PC-3 (cell line): ENCODE measurements around the gene DNAJB4. TPM values are rescaled to one million over a fixed set of nuclear protein-coding genes. Genes with fewer than 3 reads are reported as not detected.

Source experiments
- ATAC-seq: fragments of 200-7000 bp; cut with Tn5 transposase; 2 replicates; pipeline ENCODE4 v1.9.1; 2020; ENCODE audit warnings: mild to moderate bottlenecking, moderate library complexity
- BruUV-seq: library from RNA; stranded (reverse); fragments of 400-500 nt; replicated peaks from 2 replicates; lab custom pipeline; 2021; lab: Mats Ljungman, UMichigan
- CTCF ChIA-PET: fragments of 300-600 bp; sonication (Branson Sonifier 250); formaldehyde crosslinking; loops from one replicate; lab custom pipeline; 2022; ENCODE audit warnings: antibody characterized with exemption; lab: Charles Lee
- POLR2A ChIA-PET: fragments of 300-600 bp; sonication (Branson Sonifier 250); formaldehyde crosslinking; loops from one replicate; lab custom pipeline; 2022; ENCODE audit warnings: antibody characterized with exemption; ENCODE audit not compliant: unreplicated experiment; lab: Charles Lee
- DNase-seq: peaks from one replicate; pipeline ENCODE4 v3.0.0-alpha.2; 2015
- H2AFZ ChIP-seq: fragments of 300-600 bp; sonication (generic); 2 replicates; pipeline ENCODE4 v1.6.0; 2016; ENCODE audit warnings: antibody characterized with exemption, low read length
- H3F3A ChIP-seq: fragments of 300-600 bp; sonication (generic); one replicate; pipeline ENCODE4 v1.6.0; 2017; ENCODE audit warnings: antibody characterized with exemption, low read length, control low read depth, mild to moderate bottlenecking; ENCODE audit not compliant: unreplicated experiment
- H3K27ac ChIP-seq: fragments of 300-600 bp; sonication (generic); 2 replicates; pipeline ENCODE4 v1.5.1; 2016; ENCODE audit warnings: mild to moderate bottlenecking, low read length
- H3K27me3 ChIP-seq: fragments of 300-600 bp; sonication (generic); 2 replicates; pipeline ENCODE4 v1.6.1; 2016; ENCODE audit warnings: low read length, mixed read lengths
- H3K36me3 ChIP-seq: fragments of 300-600 bp; sonication (generic); 2 replicates; pipeline ENCODE4 v1.6.1; 2016; ENCODE audit warnings: low read depth, mixed run types, low read length, mixed read lengths
- H3K4me1 ChIP-seq: fragments of 300-600 bp; sonication (generic); 2 replicates; pipeline ENCODE4 v1.5.1; 2016; ENCODE audit warnings: low read length; ENCODE audit not compliant: insufficient read depth
- H3K4me2 ChIP-seq: fragments of 300-600 bp; sonication (generic); 2 replicates; pipeline ENCODE4 v1.6.0; 2016; ENCODE audit warnings: low read length
- H3K4me3 ChIP-seq: fragments of 300-600 bp; sonication (generic); 2 replicates; pipeline ENCODE4 v1.5.1; 2016; ENCODE audit warnings: mild to moderate bottlenecking, low read length, mixed read lengths
- H3K79me2 ChIP-seq: fragments of 300-600 bp; sonication (generic); 2 replicates; pipeline ENCODE4 v1.6.1; 2017; ENCODE audit warnings: low read length, mixed read lengths
- H3K9ac ChIP-seq: fragments of 300-600 bp; sonication (generic); 2 replicates; pipeline ENCODE4 v1.6.0; 2016; ENCODE audit warnings: mild to moderate bottlenecking, low read length
- H3K9me2 ChIP-seq: fragments of 300-600 bp; sonication (generic); replicated peaks from 2 replicates; pipeline ENCODE4 v1.6.1; 2016; ENCODE audit warnings: mixed run types, low read length, mixed read lengths
- H3K9me3 ChIP-seq: fragments of 300-600 bp; sonication (generic); 2 replicates; pipeline ENCODE4 v1.6.1; 2016; ENCODE audit warnings: low read length, mixed read lengths
- H4K20me1 ChIP-seq: fragments of 300-600 bp; sonication (generic); 2 replicates; pipeline ENCODE4 v1.6.1; 2016; ENCODE audit warnings: low read length, mixed read lengths
- EZH2 ChIP-seq: fragments of 300-600 bp; sonication (generic); IDR thresholded peaks from one replicate; pipeline ENCODE4 v1.6.1; 2017; ENCODE audit warnings: antibody characterized with exemption, mild to moderate bottlenecking, low read length; ENCODE audit not compliant: unreplicated experiment
- EZH2phosphoT487 ChIP-seq: fragments of 300-600 bp; sonication (generic); IDR thresholded peaks from 2 replicates; pipeline ENCODE4 v1.6.1; 2018; ENCODE audit warnings: mild to moderate bottlenecking, antibody characterized with exemption, low read length, borderline replicate concordance
- intact Hi-C: fragments of 100-400 bp; cut with micrococcal nuclease; formaldehyde crosslinking; loops from 2 replicates; pipeline ENCODE4 v1.9.0; 2023
- total RNA-seq: library from RNA; depleted of rRNA; stranded (reverse); fragments of >200 nt; gene quantifications from 2 replicates; pipeline ENCODE4 v1.2.3, GENCODE V29; 2014
- TF ChIP-seq, protein P1 (sequence below): fragments of 300-600 bp; sonication (generic); conservative IDR thresholded peaks from 2 replicates; pipeline ENCODE4 v1.5.1; 2017; ENCODE audit warnings: antibody characterized with exemption, low read depth, mild to moderate bottlenecking, low read length

DNAJB4 gene
- total RNA-seq, 1 experiment from 2014 or later = 4.5 TPM

DNA sequence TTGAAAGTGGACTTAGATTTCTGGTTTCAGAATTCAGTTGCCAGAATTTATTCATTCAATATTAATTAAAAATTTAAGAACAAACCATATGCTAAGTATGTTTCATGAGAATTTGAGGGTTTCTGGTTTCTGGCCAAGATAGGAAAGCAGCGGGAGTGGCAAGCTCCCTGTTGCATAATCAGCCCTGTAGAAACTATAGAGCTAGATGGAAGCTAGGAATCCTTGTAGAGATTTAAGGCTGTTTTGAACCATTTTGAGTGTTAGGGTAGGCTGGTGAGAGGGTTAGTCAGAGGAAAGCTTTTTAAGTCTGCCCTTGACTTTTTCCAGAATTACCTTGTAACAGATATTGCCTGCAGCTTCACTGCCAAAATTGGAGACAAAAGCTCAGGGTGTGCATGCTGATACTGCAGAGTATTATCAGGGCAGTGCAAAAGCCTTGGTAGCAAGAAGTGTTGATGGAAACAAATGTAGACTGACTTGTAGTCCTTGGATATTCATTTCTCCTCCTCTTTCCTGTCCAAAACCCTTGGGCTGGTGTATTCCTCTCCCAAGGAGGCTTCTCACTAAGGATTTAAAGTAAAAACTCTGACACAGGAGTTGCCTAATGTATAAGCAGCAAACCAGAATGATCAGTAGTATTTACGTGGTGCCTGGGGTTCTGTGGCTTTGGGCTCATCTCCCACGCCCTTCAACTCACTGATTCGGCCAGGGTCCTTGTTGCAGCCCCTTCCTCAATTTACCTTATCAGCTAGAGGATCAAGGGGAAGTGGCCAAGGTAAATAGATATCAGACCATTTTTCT is 28.5 kb downstream of the DNAJB4 start:
- H3K4me3 ChIP-seq = no peak overlapping the region
- ChIA-PET POLR2A (interaction anchor here (0.6 kb wide), 2 partner anchors 51 to 81 kb away, joined by 4 to 5 read pairs; no protein-coding TSS in a partner anchor), CTCF (interaction anchor here (0.6 kb wide), 2 partner anchors 81 to 233 kb away, joined by 3 to 4 read pairs; no protein-coding TSS in a partner anchor)
- no TSS peak for BruUV-seq
- H3K4me2 ChIP-seq = no peak overlapping the region
- no peak overlapping the region for H2AFZ ChIP-seq
- TF ChIP-seq, protein P1, sequence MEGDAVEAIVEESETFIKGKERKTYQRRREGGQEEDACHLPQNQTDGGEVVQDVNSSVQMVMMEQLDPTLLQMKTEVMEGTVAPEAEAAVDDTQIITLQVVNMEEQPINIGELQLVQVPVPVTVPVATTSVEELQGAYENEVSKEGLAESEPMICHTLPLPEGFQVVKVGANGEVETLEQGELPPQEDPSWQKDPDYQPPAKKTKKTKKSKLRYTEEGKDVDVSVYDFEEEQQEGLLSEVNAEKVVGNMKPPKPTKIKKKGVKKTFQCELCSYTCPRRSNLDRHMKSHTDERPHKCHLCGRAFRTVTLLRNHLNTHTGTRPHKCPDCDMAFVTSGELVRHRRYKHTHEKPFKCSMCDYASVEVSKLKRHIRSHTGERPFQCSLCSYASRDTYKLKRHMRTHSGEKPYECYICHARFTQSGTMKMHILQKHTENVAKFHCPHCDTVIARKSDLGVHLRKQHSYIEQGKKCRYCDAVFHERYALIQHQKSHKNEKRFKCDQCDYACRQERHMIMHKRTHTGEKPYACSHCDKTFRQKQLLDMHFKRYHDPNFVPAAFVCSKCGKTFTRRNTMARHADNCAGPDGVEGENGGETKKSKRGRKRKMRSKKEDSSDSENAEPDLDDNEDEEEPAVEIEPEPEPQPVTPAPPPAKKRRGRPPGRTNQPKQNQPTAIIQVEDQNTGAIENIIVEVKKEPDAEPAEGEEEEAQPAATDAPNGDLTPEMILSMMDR = no peak
- TF ChIP-seq EZH2 (no peak), EZH2phosphoT487 (no peak)
- H4K20me1 ChIP-seq = no peaks in the 10 kb centered on the region
- no peaks in the 10 kb centered on the region for H3K9me2 ChIP-seq
- H3K36me3 ChIP-seq = no peaks in the 10 kb centered on the region
- no peaks in the 10 kb centered on the region for H3K27me3 ChIP-seq
- H3K9me3 ChIP-seq = no peaks in the 10 kb centered on the region
- no peak overlapping the region for H3K9ac ChIP-seq
- no peak for DNase-seq
- no peak for ATAC-seq
- H3K27ac ChIP-seq = no peak overlapping the region
- no peaks in the 10 kb centered on the region for H3K79me2 ChIP-seq
- peaks cover 4% of the 10 kb centered on the region for H3K4me1 ChIP-seq
- H3F3A ChIP-seq = no peaks in the 10 kb centered on the region
- intact Hi-C loops = no loop called here

DNA sequence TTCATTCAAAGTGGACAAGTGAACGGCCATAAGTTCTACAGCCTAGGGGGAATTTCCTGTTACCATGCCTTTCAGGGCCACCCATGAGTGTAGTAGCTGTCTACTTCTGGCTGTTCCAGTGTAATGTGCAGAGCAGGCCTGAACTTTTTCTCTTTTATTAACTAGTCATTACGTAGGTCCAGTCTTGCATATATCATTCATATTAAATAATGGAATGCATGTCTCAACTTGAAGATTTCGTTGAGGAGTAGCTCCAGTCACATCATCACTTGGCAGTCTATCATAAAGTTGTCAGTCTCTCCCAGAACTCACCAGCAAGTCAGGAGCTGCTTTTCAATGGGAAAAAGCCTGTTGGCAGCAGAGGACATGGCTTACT is 29.0 kb downstream of the DNAJB4 start:
- POLR2A ChIA-PET = interaction anchor here (0.6 kb wide), 1 partner anchor 51 kb away, joined by 4 read pairs; no protein-coding TSS in a partner anchor
- Histone ChIP-seq H3F3A (no peaks in the 10 kb centered on the region), H3K4me3 (no peak overlapping the region), H3K4me2 (no peak overlapping the region), H3K27ac (no peak overlapping the region), H3K9me3 (no peaks in the 10 kb centered on the region), H3K27me3 (no peaks in the 10 kb centered on the region), H3K9ac (no peak overlapping the region), H2AFZ (no peak overlapping the region), H3K36me3 (no peaks in the 10 kb centered on the region), H3K79me2 (no peaks in the 10 kb centered on the region), H4K20me1 (no peaks in the 10 kb centered on the region), H3K9me2 (no peaks in the 10 kb centered on the region), H3K4me1 (peaks cover 9% of the 10 kb centered on the region)
- no peak for TF ChIP-seq EZH2
- TF ChIP-seq, protein P1 = no peak
- TF ChIP-seq EZH2phosphoT487 = no peak
- ATAC-seq (no peak), DNase-seq (no peak)
- intact Hi-C loops = no loop called here
- BruUV-seq = no TSS peak
- CTCF ChIA-PET = interaction anchor here (0.6 kb wide), 1 partner anchor 81 kb away, joined by 4 read pairs; no protein-coding TSS in a partner anchor

DNA sequence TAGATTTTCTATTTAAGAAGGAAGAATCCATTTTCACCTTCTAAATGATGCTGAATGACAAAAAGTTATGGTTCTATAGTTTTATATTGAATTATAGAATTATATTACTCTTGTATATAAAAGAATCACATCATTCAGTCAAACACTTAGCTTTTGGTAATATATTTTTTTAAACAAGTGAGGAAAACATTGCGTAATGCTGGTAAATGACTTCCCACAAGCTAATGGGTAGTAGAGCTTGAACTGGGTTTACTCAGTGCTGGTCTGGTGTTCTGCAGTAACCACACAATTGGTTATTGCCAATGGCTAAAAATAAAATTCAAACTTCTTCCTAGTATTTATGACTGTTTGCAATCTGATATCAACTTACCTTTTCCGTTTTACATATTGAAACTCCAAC is 30.4 kb downstream of the DNAJB4 start:
- H2AFZ ChIP-seq = no peak overlapping the region
- no peak overlapping the region for H3K4me2 ChIP-seq
- no peaks in the 10 kb centered on the region for H3K27me3 ChIP-seq
- TF ChIP-seq, protein P1 = no peak
- TF ChIP-seq EZH2phosphoT487 (no peak), EZH2 (no peak)
- no peak overlapping the region for H3K4me3 ChIP-seq
- BruUV-seq = no TSS peak
- ATAC-seq = no peak
- H4K20me1 ChIP-seq = no peaks in the 10 kb centered on the region
- no peak overlapping the region for H3K9ac ChIP-seq
- CTCF ChIA-PET = no interaction called here
- H3K27ac ChIP-seq = no peak overlapping the region
- no peaks in the 10 kb centered on the region for H3K9me2 ChIP-seq
- peaks cover 13% of the 10 kb centered on the region for H3K4me1 ChIP-seq
- H3K36me3 ChIP-seq = no peaks in the 10 kb centered on the region
- POLR2A ChIA-PET = no interaction called here
- no peaks in the 10 kb centered on the region for H3F3A ChIP-seq
- no peaks in the 10 kb centered on the region for H3K79me2 ChIP-seq
- intact Hi-C loops = no loop called here
- H3K9me3 ChIP-seq = no peaks in the 10 kb centered on the region
- no peak for DNase-seq
